ENCODE measurements around the gene CAMTA1.

CAMTA1 gene

GRCh38 chr1:6985549-6986276, 200.5 kb downstream of the CAMTA1 start:
- DNase-seq, result no peak

DNA sequence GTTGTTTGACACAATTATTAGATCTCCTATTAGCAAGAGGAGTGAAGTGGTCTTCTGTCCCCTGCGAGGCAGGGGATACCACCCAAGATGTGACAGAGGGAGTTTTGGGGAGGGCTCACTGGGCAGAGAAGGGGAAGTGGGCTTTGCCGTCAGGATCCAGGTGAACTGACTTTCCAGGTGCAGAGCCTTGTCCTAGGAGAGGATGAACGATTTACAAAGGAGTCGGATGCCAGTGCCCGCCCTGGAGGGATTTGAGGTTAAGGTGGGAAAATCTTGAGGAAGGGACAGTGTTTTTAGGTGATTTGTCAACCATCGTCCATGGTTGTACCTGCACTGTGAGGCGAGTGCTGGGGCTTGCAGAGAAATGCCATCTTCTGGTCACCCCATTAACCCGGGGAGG, 201.0 kb downstream of the CAMTA1 start:
- DNase-seq, result no peak

DNA sequence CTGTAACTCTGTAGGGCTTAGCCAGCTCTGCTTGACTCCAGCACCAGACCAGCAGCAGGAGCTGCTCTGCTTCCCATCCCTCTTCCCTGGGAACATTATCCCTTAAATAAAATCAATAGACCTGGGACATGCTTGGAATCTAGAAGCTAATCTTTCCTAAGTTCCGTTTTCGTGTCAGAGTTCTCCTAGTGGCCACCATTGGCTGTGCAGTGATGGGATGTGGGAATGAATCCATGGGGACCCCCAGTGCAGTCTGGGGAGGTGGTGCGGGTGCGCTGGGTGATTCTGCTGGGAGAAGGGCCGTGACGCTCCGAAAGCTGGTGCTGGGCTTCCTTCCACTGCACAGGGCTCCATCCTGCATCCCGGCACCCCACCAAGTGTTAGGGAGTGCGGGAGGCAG, 202.7 kb downstream of the CAMTA1 start:
- DNase-seq, result no peak

- DNase-seq, result no peak
Observed at GRCh38 chr1:6988796-6989195, 203.5 kb downstream of the CAMTA1 start.

DNA sequence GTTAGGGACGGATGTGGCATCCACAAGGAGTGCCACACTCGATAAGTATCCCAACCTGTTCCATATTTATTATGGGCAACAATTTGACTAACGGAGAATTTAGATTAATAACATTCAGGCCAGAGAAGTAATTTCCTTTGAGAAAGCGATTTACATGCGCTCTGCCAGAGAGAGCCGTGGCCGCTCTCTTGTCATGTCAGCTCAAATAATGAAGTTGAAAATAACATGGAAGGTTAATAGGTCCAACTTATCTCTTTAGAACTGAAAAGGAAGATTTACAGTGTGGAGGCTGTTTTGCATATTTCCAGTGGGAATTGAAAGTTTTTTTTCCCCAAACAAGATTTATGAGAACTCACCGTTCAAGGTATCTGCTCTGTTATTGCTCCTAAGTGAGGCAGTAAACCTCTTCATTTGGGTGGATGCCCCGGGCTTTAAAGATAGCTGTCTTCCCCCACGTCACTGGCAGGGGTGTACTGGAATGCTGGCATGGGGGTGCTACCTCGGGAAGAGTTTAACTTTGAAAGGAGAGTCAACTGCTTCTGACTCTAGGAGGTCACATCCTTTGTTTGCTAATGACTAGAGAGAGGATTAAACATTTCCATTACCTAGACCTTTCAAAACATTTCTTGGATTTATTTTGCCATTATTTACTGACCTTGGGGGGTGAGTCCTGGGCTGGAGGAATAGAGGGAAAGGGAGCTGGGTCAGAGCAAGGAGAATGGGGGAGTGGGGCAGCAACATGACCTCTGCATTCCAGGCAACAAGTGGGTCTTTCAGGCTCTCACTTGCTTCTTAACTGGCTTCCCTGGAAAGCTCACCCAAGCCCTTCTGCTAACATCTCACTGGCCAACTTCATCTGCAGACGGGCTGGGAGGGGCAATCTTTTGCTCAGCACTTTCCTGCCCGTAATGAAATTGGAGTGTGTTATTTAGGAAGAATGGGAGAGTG, 204.2 kb downstream of the CAMTA1 start:
- DNase-seq, result no peak

DNA sequence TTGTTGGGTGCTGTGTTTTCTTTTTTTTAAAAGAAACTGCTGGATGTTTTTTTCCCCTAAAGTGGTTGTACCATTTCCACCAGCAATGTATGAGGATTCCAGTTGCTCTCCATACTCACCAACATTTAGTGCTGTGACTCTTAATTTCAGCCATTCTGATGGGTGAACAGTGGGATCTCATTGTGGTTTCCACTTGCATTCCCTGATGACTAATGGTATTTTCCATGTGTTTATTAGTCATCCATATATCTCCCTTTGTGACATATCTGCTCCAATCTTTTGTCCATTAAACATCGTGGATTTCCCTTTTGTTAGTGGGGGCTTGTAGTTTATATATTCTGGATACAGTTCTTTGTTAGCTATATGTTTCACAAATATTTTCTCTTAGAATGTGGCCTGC, 206.0 kb downstream of the CAMTA1 start:
- no peak for DNase-seq

- DNase-seq, result no peak
Observed at GRCh38 chr1:6995789-6996188, 210.5 kb downstream of the CAMTA1 start.

GRCh38 chr1:6996371-6996770, 211.1 kb downstream of the CAMTA1 start:
- DNase-seq, result peak; percentile 33

DNA sequence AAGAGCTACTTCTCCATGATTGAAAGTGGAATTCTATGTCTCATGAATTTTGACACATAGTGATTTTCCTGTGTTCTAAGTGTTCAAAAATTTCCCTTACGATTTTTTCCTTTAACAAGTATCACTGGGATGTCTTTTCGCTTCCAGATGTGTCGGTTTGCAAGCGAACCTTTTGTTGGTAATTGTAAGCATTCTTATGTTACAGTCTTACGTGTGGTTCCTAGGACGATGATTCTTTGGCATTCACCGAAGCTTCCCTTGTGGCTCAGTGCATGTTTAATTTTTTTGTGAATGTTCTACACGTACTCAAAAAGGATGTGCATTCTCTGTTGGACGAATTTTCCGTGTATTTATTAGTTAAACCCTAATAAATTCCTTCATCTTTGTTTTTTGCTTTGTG, 211.6 kb downstream of the CAMTA1 start:
- no peak for DNase-seq

- DNase-seq, result no peak
Observed at GRCh38 chr1:6998267-6998666, 213.0 kb downstream of the CAMTA1 start.

DNA sequence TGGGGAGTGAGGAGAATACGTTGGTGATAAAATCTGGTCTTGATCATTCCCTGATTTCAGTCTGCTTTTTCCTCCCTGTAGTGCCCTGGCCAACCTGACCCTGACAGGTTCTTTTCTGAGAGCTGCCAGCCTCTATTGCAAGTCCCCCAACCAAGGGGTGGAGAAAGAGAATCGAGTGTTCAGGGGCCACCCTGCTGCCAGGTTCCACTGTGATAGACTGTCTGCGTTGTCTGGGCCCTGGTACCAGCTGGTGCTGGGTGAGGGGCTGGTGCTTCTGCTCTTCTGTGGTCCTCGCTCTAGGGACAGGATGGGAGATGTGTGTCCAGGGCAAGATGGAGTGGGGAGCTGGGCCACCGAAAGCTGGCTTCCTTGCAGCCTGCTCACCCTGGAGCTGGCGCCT, 214.6 kb downstream of the CAMTA1 start:
- DNase-seq, result no peak

DNA sequence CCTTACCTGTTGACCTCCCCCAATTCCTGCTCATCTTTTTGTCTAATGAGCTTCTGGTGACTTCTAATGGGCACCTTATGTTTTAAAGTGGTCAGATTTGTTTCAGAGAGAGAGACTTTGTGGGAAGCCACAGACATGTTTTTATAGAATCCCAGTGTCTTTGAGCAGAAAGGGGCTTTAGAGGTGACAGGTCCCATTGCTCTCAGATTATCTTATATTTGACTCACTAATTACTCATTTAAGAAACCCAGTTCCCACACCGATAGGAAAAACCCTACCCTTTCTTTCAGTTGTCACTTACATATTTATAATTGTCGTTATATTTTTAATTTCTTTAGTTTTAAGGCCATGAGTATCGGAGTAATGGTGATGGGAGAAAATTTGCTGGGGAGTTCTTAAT, 215.5 kb downstream of the CAMTA1 start:
- DNase-seq, result no peak

DNA sequence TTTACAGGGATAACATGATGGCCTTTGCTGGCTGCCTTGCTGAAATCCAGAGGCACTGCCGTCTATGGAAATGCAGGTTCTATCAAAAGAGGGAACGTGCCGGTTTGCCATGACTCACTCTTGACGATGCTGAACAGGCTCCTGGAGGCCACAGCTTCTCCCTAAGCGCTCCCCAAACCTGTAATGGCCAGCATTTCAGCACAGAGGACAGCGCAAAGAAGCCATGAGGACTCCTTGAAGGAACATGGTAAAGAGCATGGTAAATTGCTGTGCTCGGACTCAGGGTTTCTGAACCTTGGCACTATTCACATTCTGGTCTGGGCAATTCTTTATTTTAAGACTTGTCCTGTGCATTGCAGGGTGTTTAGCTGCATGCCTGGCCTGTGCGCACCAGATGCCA, 217.5 kb downstream of the CAMTA1 start:
- DNase-seq, result peak; percentile 1

DNA sequence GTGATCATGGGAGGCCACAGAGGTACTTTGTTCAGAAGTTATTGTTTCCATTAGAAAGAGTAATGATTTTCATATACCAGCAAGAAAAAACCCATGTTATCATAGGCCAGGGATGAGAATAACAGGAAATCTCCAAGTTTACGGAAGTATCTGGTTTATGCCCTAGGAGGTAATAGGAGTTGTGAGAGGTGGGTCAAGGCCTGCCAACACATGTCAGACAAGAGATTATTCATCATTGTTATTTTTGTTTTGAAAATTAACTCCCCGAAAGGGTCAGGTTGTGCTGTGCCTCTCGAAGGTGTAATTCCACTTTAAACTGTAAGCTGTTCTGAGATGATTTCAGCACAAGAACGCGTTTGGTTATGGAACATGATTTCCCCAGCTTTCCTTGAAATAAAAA, 218.4 kb downstream of the CAMTA1 start:
- DNase-seq, result no peak

GRCh38 chr1:7004181-7004580, 218.9 kb downstream of the CAMTA1 start:
- no peak for DNase-seq

DNA sequence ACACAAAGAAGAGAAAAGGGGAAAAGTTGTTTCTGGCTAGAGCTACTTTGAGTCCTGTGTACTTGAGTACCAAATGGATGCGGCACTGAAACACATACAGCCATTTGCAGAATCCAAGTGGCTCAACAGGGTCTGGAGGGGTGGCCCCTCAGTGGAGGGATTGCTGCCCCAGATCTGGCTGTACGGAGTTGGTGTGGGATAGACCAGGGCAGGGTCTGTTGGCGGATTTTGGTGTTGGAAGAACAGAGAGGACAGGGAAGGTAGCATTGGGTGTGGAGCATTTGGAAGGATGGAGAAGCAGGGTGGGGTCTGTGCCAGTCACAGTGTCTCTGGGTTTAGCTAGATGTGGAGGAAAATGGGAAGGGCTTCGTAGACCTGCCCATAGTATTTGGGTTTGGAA, 220.5 kb downstream of the CAMTA1 start:
- no peak for DNase-seq

GRCh38 chr1:7006996-7007871, 222.0 kb downstream of the CAMTA1 start:
- DNase-seq, result no peak

- DNase-seq, result no peak
Observed at GRCh38 chr1:7007902-7008301, 222.6 kb downstream of the CAMTA1 start.

DNA sequence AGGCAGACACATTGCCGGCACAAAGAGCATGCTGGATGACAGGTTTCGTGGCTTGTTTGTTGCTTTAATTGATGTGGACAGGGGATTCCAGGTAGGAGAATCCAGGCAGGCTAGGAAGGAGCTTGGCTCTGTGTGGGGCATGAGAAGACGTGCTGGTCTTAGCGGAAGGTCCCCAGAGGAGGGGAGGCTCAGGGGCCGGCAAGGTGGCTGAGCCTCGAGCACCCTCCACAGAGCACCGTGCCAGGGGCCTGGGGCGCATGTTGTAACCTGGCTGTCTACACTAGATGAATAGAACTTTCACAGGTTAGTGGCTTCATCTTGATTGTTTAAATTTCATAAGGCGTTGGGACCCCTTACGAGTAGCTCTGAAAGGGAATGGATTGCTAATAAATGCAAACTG, 223.1 kb downstream of the CAMTA1 start:
- no peak for DNase-seq

GRCh38 chr1:7008975-7009740, 223.9 kb downstream of the CAMTA1 start:
- DNase-seq, result no peak

DNA sequence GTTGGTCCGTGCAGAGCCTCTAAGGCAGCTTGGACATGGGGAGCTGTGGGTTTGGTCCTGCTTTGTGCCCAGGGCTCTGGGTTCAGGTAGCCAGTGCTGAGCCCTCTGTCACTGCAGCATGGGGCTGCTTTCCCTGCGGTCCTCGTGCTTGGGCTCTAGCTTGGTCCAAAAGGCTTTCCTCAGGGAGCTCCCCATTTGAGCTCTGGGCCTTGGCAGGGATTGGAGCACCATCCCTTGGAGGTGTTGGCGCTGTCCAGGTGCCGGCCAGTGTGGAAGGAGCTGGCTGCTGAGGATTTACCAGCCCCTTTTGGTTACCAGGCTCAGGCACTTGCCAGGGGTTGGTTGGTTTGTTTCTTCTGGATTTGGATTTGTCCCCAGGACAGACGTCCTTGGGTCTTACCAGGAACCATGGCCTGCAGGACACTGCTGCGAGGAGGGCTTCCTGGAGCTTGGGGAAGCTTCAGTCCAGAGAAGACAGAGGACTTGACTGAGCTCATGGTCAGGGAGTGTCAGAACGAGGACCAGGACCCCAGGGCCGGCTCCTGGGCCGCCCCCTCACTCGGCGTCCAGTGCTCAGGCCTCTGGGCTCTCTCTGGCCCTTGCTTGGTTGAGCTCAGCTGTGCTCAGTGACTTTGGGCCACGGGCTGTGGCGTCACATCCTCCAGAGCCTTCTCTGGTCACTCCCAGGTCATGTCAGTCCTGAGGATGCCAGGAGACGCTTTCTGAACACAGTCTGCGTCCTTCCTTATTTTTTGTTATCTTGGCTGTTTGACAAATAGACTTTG, 224.7 kb downstream of the CAMTA1 start:
- no peak for DNase-seq
